SK-N-SH (cell line): ENCODE measurements around the gene SNX15. TPM values are rescaled to one million over a fixed set of nuclear protein-coding genes. Genes with fewer than 3 reads are reported as not detected.

Experiments
- CTCF ChIA-PET: fragments of 300-600, 350-600 bp; formaldehyde crosslinking; extraction: SDS; loops from one replicate; lab custom pipeline; 2021; lab: Yijun Ruan, JAX
- POLR2A ChIA-PET: fragments of 350-600 bp; sonication (Branson Sonifier 250); formaldehyde crosslinking; extraction: SDS; loops from one replicate; lab custom pipeline; 2020; ENCODE audit warnings: antibody characterized with exemption, inconsistent platforms; lab: Yijun Ruan, JAX
- DNase-seq: peaks from one replicate; pipeline ENCODE4 v3.0.0; 2012
- H2AFZ ChIP-seq: fragments of 200-600 bp; sonication (generic); 2 replicates; pipeline ENCODE4 v1.8.1; 2016; ENCODE audit warnings: antibody characterized with exemption, mild to moderate bottlenecking, low read depth
- H3F3A ChIP-seq: fragments of 200-600 bp; sonication (generic); replicated peaks from 2 replicates; pipeline ENCODE3; 2016; ENCODE audit warnings: antibody characterized with exemption, mild to moderate bottlenecking; ENCODE audit not compliant: insufficient read depth
- H3K27ac ChIP-seq, 2 experiments: fragments of 200-500 bp in 1 of 2; fragments of 200-600 bp in 1 of 2; sonication (Bioruptor generic) in 1 of 2; sonication (generic), shearing (Covaris generic) in 1 of 2; 2 replicates each; pipeline versions ENCODE4 v1.5.1 to v1.6.1; 2014 to 2016; ENCODE audit warnings: low read depth in 2 of 2, inconsistent platforms in 1 of 2, low read length in 1 of 2, mild to moderate bottlenecking in 1 of 2, mixed read lengths in 1 of 2
- H3K27me3 ChIP-seq: fragments of 200-600 bp; sonication (generic), shearing (Covaris generic); 2 replicates; pipeline ENCODE4 v1.6.1; 2016; ENCODE audit warnings: mixed run types; ENCODE audit not compliant: insufficient read depth
- H3K36me3 ChIP-seq, 2 experiments: fragments of 200-500 bp in 1 of 2; fragments of 200-600 bp in 1 of 2; sonication (Bioruptor generic) in 1 of 2; sonication (generic) in 1 of 2; replicated peaks in 1 of 2; 2 replicates each; pipeline versions ENCODE3 to v1.5.1; 2014 to 2016; ENCODE audit warnings: low read length in 1 of 2, mild to moderate bottlenecking in 1 of 2; ENCODE audit not compliant: insufficient read depth in 2 of 2, control insufficient read depth in 1 of 2
- H3K4me1 ChIP-seq, 2 experiments: fragments of 200-500 bp in 1 of 2; fragments of 200-600 bp in 1 of 2; sonication (Bioruptor generic) in 1 of 2; sonication (generic), shearing (Covaris generic) in 1 of 2; 2 replicates each; pipeline versions ENCODE4 v1.5.1 to v1.6.1; 2014 to 2016; ENCODE audit warnings: low read depth in 1 of 2, low read length in 1 of 2, mixed run types in 1 of 2; ENCODE audit not compliant: insufficient read depth in 2 of 2, control insufficient read depth in 1 of 2
- H3K4me2 ChIP-seq: fragments of 200-600 bp; sonication (generic), shearing (Covaris generic); 2 replicates; pipeline ENCODE4 v1.6.1; 2017; ENCODE audit warnings: mixed run types
- H3K4me3 ChIP-seq, 2 experiments: fragments of 200-500 bp in 1 of 2; fragments of 200-600 bp in 1 of 2; sonication (Bioruptor generic) in 1 of 2; sonication (generic), shearing (Covaris generic) in 1 of 2; 2 replicates each; pipeline versions ENCODE4 v1.5.1 to v1.8.1; 2014 to 2016; ENCODE audit warnings: low read depth in 2 of 2, inconsistent platforms in 1 of 2, low read length in 1 of 2, mild to moderate bottlenecking in 1 of 2, mixed read lengths in 1 of 2, moderate library complexity in 1 of 2
- H3K79me2 ChIP-seq: fragments of 200-600 bp; sonication (generic); 2 replicates; pipeline ENCODE4 v1.8.1; 2017; ENCODE audit warnings: mild to moderate bottlenecking; ENCODE audit not compliant: insufficient read depth
- H3K9ac ChIP-seq: fragments of 200-600 bp; sonication (generic); 2 replicates; pipeline ENCODE4 v1.6.1; 2017; ENCODE audit warnings: mixed run types
- H3K9me2 ChIP-seq: fragments of 200-600 bp; sonication (generic); 2 replicates; pipeline ENCODE4 v1.6.1; 2017; ENCODE audit warnings: mixed run types
- H3K9me3 ChIP-seq: fragments of 200-600 bp; sonication (generic); 2 replicates; pipeline ENCODE4 v1.6.1; 2017; ENCODE audit warnings: mixed run types, mild to moderate bottlenecking, moderate library complexity
- H4K20me1 ChIP-seq: fragments of 200-600 bp; sonication (generic); 2 replicates; pipeline ENCODE4 v1.6.1; 2017; ENCODE audit warnings: mild to moderate bottlenecking, mixed run types; ENCODE audit not compliant: insufficient read depth
- ELF1 ChIP-seq: IDR thresholded peaks from 2 replicates; pipeline ENCODE4 v1.4.0; 2012
- EP300 ChIP-seq, 2 experiments: IDR thresholded peaks; 2 replicates each; pipeline versions ENCODE4 v1.4.0 to v1.6.1; 2012; ENCODE audit warnings: borderline replicate concordance in 1 of 2, low read depth in 1 of 2, low read length in 1 of 2
- FOXJ3 ChIP-seq: sonication (generic); formaldehyde crosslinking; IDR thresholded peaks from 2 replicates; pipeline ENCODE4 v1.5.1; 2020; ENCODE audit warnings: mild to moderate bottlenecking, missing genetic modification reagents
- FOXM1 ChIP-seq: IDR thresholded peaks from 2 replicates; pipeline ENCODE4 v1.4.0; 2012; ENCODE audit warnings: low read depth, mild to moderate bottlenecking
- GABPA ChIP-seq: IDR thresholded peaks from 2 replicates; pipeline ENCODE4 v1.4.0; 2012; ENCODE audit warnings: low read depth, mild to moderate bottlenecking
- GATA2 ChIP-seq: sonication (generic); formaldehyde crosslinking; IDR thresholded peaks from 2 replicates; pipeline ENCODE4 v1.5.0; 2020; ENCODE audit warnings: mild to moderate bottlenecking, missing genetic modification reagents
- JUND ChIP-seq: IDR thresholded peaks from 2 replicates; pipeline ENCODE4 v1.4.0; 2012
- MEF2A ChIP-seq: IDR thresholded peaks from 2 replicates; pipeline ENCODE4 v1.4.0; 2012; ENCODE audit warnings: low read depth, borderline replicate concordance
- NFIC ChIP-seq: IDR thresholded peaks from 2 replicates; pipeline ENCODE4 v1.4.0; 2012; ENCODE audit warnings: borderline replicate concordance
- POLR2AphosphoS5 ChIP-seq: IDR thresholded peaks from 2 replicates; pipeline ENCODE4 v1.6.1; 2012; ENCODE audit warnings: low read depth, low read length
- SMC3 ChIP-seq: IDR thresholded peaks from 2 replicates; pipeline ENCODE4 v1.6.1; 2012; ENCODE audit warnings: low read depth, low read length, improper control_type of control experiment
- TCF12 ChIP-seq: IDR thresholded peaks from 2 replicates; pipeline ENCODE4 v1.4.0; 2012
- TEAD4 ChIP-seq: IDR thresholded peaks from 2 replicates; pipeline ENCODE4 v1.4.0; 2012; ENCODE audit warnings: mild to moderate bottlenecking, borderline replicate concordance; ENCODE audit not compliant: insufficient read depth
- YY1 ChIP-seq: IDR thresholded peaks from 2 replicates; pipeline ENCODE4 v1.4.0; 2012; ENCODE audit warnings: low read depth, mild to moderate bottlenecking
- ZBTB33 ChIP-seq: IDR thresholded peaks from 2 replicates; pipeline ENCODE4 v1.4.0; 2012; ENCODE audit warnings: low read depth, borderline replicate concordance
- WGBS: methylation state at CpG from one replicate; pipeline ENCODE4 v1.1.6; 2017; ENCODE audit warnings: low lambda C conversion rate; 5-methylcytosine and 5-hydroxymethylcytosine counted together
- polyA plus RNA-seq, 3 experiments: library from polyadenylated mRNA; depleted of rRNA; stranded (reverse); fragments of >200 nt; gene quantifications; 2 replicates each; pipeline ENCODE4 v1.2.3, GENCODE V29; 2012
- TF ChIP-seq, protein P1 (sequence below): fragments of 150-350 bp; IDR thresholded peaks from 2 replicates; pipeline ENCODE4 v1.6.1; 2017; ENCODE audit warnings: antibody characterized with exemption, low read length, low read depth, borderline replicate concordance
- TF ChIP-seq, protein P2 (sequence below): IDR thresholded peaks from 2 replicates; pipeline ENCODE4 v1.6.1; 2012; ENCODE audit warnings: mild to moderate bottlenecking, low read depth, low read length, moderate library complexity
- TF ChIP-seq, protein P3 (sequence below): IDR thresholded peaks from 2 replicates; pipeline ENCODE4 v1.4.0; 2012; ENCODE audit warnings: low read depth, borderline replicate concordance

The SNX15 gene
- polyA plus RNA-seq, 1 of the 3 experiments (the other 2 are of a cell fraction): 17.2 TPM

DNA sequence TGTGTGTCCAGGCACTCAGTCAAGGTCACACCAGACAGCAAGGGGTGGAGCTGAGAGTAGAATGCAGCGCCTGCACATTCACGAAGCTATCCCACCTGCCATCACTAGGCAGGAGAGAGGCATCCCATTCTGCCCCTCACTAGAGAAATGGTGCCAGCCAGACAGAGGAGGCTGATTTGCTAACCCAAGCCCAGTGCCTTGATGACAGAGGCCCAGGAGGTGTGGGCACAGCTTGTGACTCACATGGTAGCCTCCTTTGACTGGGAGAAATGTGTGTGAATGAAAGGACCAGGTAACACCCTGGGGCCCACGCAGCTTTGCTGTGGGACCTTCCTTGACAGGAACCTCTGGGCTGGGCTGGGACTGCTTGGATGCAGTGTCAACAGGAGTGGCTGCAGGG, 36.3 kb downstream of the SNX15 start:
- no peaks in the 10 kb centered on the region; a peak in 1 of 4 replicates for H3K4me1 ChIP-seq
- no peak overlapping the region for H3K9ac ChIP-seq
- no peaks in the 10 kb centered on the region for H3K79me2 ChIP-seq
- 69% methylated on average over 1 of the region's 3 CpGs for WGBS
- no peak for DNase-seq
- H3K9me3 ChIP-seq: no peaks in the 10 kb centered on the region
- no peak overlapping the region for H3K27ac ChIP-seq
- H3F3A ChIP-seq: no peaks in the 10 kb centered on the region
- H3K27me3 ChIP-seq: no peaks in the 10 kb centered on the region
- CTCF ChIA-PET: interaction anchor here (0.6 to 1.7 kb wide), 3 partner anchors 12 to 49 kb away, joined by 3 to 6 read pairs (median 4); partner anchors contain the start of genes ARL2 and SAC3D1
- POLR2A ChIA-PET: no interaction called here
- no peak overlapping the region for H3K4me2 ChIP-seq
- H4K20me1 ChIP-seq: no peaks in the 10 kb centered on the region
- H3K9me2 ChIP-seq: no peaks in the 10 kb centered on the region
- H3K4me3 ChIP-seq: no peak overlapping the region
- no peaks in the 10 kb centered on the region for H3K36me3 ChIP-seq
- no peak overlapping the region for H2AFZ ChIP-seq
- TF ChIP-seq MEF2A: no peak
- no peak for TF ChIP-seq GATA2 (CRISPR knock-in tag)
- no peak for TF ChIP-seq FOXM1
- no peak for TF ChIP-seq ELF1
- TF ChIP-seq JUND: no peak
- no peak for TF ChIP-seq YY1
- TF ChIP-seq, protein P1, sequence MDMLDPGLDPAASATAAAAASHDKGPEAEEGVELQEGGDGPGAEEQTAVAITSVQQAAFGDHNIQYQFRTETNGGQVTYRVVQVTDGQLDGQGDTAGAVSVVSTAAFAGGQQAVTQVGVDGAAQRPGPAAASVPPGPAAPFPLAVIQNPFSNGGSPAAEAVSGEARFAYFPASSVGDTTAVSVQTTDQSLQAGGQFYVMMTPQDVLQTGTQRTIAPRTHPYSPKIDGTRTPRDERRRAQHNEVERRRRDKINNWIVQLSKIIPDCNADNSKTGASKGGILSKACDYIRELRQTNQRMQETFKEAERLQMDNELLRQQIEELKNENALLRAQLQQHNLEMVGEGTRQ: no peak
- no peak for TF ChIP-seq POLR2AphosphoS5
- TF ChIP-seq TEAD4: no peak
- no peak for TF ChIP-seq FOXJ3 (CRISPR knock-in tag)
- TF ChIP-seq, protein P2, sequence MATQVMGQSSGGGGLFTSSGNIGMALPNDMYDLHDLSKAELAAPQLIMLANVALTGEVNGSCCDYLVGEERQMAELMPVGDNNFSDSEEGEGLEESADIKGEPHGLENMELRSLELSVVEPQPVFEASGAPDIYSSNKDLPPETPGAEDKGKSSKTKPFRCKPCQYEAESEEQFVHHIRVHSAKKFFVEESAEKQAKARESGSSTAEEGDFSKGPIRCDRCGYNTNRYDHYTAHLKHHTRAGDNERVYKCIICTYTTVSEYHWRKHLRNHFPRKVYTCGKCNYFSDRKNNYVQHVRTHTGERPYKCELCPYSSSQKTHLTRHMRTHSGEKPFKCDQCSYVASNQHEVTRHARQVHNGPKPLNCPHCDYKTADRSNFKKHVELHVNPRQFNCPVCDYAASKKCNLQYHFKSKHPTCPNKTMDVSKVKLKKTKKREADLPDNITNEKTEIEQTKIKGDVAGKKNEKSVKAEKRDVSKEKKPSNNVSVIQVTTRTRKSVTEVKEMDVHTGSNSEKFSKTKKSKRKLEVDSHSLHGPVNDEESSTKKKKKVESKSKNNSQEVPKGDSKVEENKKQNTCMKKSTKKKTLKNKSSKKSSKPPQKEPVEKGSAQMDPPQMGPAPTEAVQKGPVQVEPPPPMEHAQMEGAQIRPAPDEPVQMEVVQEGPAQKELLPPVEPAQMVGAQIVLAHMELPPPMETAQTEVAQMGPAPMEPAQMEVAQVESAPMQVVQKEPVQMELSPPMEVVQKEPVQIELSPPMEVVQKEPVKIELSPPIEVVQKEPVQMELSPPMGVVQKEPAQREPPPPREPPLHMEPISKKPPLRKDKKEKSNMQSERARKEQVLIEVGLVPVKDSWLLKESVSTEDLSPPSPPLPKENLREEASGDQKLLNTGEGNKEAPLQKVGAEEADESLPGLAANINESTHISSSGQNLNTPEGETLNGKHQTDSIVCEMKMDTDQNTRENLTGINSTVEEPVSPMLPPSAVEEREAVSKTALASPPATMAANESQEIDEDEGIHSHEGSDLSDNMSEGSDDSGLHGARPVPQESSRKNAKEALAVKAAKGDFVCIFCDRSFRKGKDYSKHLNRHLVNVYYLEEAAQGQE: no peak
- no peak for TF ChIP-seq GABPA
- TF ChIP-seq, protein P3, sequence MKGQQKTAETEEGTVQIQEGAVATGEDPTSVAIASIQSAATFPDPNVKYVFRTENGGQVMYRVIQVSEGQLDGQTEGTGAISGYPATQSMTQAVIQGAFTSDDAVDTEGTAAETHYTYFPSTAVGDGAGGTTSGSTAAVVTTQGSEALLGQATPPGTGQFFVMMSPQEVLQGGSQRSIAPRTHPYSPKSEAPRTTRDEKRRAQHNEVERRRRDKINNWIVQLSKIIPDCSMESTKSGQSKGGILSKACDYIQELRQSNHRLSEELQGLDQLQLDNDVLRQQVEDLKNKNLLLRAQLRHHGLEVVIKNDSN: no peak
- TF ChIP-seq EP300 (IDR thresholded peaks at IDR 0.05; ENCODE audit: borderline replicate concordance in 1 of 2, low read depth in 1 of 2, low read length in 1 of 2): no peak
- no peak for TF ChIP-seq NFIC
- no peak for TF ChIP-seq ZBTB33
- no peak for TF ChIP-seq TCF12
- TF ChIP-seq SMC3: no peak
